Measurements from ENCODE around the gene GPR35. TPM values are rescaled to one million over a fixed set of nuclear protein-coding genes. Genes with fewer than 3 reads are reported as not detected.

The GPR35 gene
- total RNA-seq, 1 donor from 2014 or later: 0.82 TPM

DNA sequence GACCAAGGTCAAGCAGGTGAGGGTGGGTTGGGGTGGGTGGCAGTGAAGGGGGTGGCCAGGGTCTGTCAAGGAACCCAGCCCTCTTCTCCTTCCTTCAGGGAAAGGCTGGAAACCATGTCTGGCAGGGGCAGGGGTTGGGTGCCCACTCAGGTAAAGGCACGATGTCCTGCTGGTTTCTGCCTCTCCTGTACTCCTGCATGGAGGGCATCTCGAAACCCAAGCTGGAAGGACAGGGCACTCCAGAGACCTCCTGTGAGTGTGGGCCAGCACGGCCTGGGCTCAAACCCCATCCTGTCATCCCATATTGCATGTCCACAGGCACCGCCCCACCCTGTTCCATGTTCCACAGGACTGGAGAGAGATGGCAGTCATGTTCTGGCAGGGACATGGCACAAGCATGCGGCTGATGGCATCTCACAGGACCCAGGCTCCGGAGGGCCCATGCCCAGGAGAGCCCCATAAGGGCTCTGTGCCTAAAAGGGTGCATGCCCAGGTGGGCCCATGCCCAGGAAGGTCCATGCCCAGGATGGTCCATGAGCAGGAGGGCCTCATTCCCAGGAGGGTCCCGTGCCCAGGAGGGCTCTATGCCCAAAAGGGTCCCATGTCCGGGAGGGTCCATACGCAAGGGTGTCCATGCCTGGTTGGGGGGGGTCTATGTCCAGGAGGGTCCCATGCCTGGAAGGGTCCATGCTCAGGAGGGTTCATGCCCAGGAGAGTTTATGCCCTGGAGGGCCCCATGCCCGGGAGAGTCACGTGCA, 6.4 kb downstream of the GPR35 start:
- no peaks in the 10 kb centered on the region for H3K79me2 ChIP-seq (ENCODE audit: insufficient read depth, low read length)
- H3K9me3 Mint-ChIP-seq (ENCODE audit: unreplicated experiment): peaks cover 23% of the 10 kb centered on the region
- H3K9ac ChIP-seq (ENCODE audit: low read length): no peak overlapping the region
- no peak overlapping the region for H3K4me2 ChIP-seq (ENCODE audit: low read length)
- H3K9me3 ChIP-seq (ENCODE audit: insufficient read depth, low read depth, low read length): peaks cover 13% of the 10 kb centered on the region
- H3K27me3 Mint-ChIP-seq (ENCODE audit: low read depth, unreplicated experiment): peaks cover 27% of the 10 kb centered on the region
- H3K36me3 Mint-ChIP-seq (ENCODE audit: low read depth, unreplicated experiment): peaks cover 1% of the 10 kb centered on the region
- TF ChIP-seq EZH2 (IDR thresholded peaks at IDR 0.05; ENCODE audit: insufficient read depth, low read length): no peak
- TF ChIP-seq, protein P1, sequence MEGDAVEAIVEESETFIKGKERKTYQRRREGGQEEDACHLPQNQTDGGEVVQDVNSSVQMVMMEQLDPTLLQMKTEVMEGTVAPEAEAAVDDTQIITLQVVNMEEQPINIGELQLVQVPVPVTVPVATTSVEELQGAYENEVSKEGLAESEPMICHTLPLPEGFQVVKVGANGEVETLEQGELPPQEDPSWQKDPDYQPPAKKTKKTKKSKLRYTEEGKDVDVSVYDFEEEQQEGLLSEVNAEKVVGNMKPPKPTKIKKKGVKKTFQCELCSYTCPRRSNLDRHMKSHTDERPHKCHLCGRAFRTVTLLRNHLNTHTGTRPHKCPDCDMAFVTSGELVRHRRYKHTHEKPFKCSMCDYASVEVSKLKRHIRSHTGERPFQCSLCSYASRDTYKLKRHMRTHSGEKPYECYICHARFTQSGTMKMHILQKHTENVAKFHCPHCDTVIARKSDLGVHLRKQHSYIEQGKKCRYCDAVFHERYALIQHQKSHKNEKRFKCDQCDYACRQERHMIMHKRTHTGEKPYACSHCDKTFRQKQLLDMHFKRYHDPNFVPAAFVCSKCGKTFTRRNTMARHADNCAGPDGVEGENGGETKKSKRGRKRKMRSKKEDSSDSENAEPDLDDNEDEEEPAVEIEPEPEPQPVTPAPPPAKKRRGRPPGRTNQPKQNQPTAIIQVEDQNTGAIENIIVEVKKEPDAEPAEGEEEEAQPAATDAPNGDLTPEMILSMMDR (IDR thresholded peaks at IDR 0.05; ENCODE audit: insufficient read depth, low read depth, low read length): no peak
- H3K4me1 ChIP-seq (ENCODE audit: insufficient read depth, low read length): no peaks in the 10 kb centered on the region
- DNase-seq (ENCODE audit: low read depth) (no peak), FAIRE-seq (no peak)
- no peak overlapping the region for H2AFZ ChIP-seq (ENCODE audit: low read depth, low read length)
- no peak overlapping the region for H3K27ac Mint-ChIP-seq (ENCODE audit: unreplicated experiment)
- no peaks in the 10 kb centered on the region for H3K27me3 ChIP-seq (ENCODE audit: insufficient read depth, low read length)
- H3K4me3 Mint-ChIP-seq (ENCODE audit: unreplicated experiment): no peak overlapping the region
- no peaks in the 10 kb centered on the region for H3K36me3 ChIP-seq (ENCODE audit: insufficient read depth, low read length)
- no peaks in the 10 kb centered on the region for H4K20me1 ChIP-seq (ENCODE audit: insufficient read depth, low read length)
- H3K27ac ChIP-seq (ENCODE audit: low read depth, low read length): no peak overlapping the region
- H3K4me3 ChIP-seq (ENCODE audit: insufficient read depth, low read depth, low read length): no peak overlapping the region
- no peaks in the 10 kb centered on the region for H3K4me1 Mint-ChIP-seq (ENCODE audit: low read depth, unreplicated experiment)

GRCh38 chr2:240632306-240632721, 7.0 kb downstream of the GPR35 start:
- H3K27me3 Mint-ChIP-seq (ENCODE audit: low read depth, unreplicated experiment): peaks cover 31% of the 10 kb centered on the region
- Histone ChIP-seq H4K20me1 (ENCODE audit: insufficient read depth, low read length) (no peaks in the 10 kb centered on the region), H3K4me2 (ENCODE audit: low read length) (no peak overlapping the region), H3K9ac (ENCODE audit: low read length) (no peak overlapping the region), H3K27me3 (ENCODE audit: insufficient read depth, low read length) (no peaks in the 10 kb centered on the region), H3K4me1 (ENCODE audit: insufficient read depth, low read length) (no peaks in the 10 kb centered on the region), H2AFZ (ENCODE audit: low read depth, low read length) (no peak overlapping the region), H3K79me2 (ENCODE audit: insufficient read depth, low read length) (no peaks in the 10 kb centered on the region), H3K4me3 (ENCODE audit: insufficient read depth, low read depth, low read length) (no peak overlapping the region), H3K27ac (ENCODE audit: low read depth, low read length) (no peak overlapping the region), H3K36me3 (ENCODE audit: insufficient read depth, low read length) (no peaks in the 10 kb centered on the region), H3K9me3 (ENCODE audit: insufficient read depth, low read depth, low read length) (peaks cover 13% of the 10 kb centered on the region)
- H3K27ac Mint-ChIP-seq (ENCODE audit: unreplicated experiment): no peak overlapping the region
- TF ChIP-seq, protein P1 (IDR thresholded peaks at IDR 0.05; ENCODE audit: insufficient read depth, low read depth, low read length): no peak
- no peak for TF ChIP-seq EZH2 (IDR thresholded peaks at IDR 0.05; ENCODE audit: insufficient read depth, low read length)
- peaks cover 24% of the 10 kb centered on the region for H3K9me3 Mint-ChIP-seq (ENCODE audit: unreplicated experiment)
- peaks cover 3% of the 10 kb centered on the region for H3K36me3 Mint-ChIP-seq (ENCODE audit: low read depth, unreplicated experiment)
- no peaks in the 10 kb centered on the region for H3K4me1 Mint-ChIP-seq (ENCODE audit: low read depth, unreplicated experiment)
- FAIRE-seq (no peak), DNase-seq (ENCODE audit: low read depth) (no peak)
- no peak overlapping the region for H3K4me3 Mint-ChIP-seq (ENCODE audit: unreplicated experiment)
